K562 (cell line): ENCODE measurements around the gene KRT1. TPM values are rescaled to one million over a fixed set of nuclear protein-coding genes. Genes with fewer than 3 reads are reported as not detected.

Experiments used
- ATAC-seq: fragments of 200-7000 bp; cut with Tn5 transposase; 3 replicates; pipeline ENCODE4 v1.9.1; 2020; ENCODE audit warnings: moderate library complexity
- BruUV-seq: library from RNA; stranded (reverse); fragments of 400-500 nt; replicated peaks from 2 replicates; lab custom pipeline; 2021; lab: Mats Ljungman, UMichigan
- CTCF ChIA-PET: fragments of 300-600 bp; formaldehyde crosslinking; extraction: SDS; loops from one replicate; lab custom pipeline; 2021; ENCODE audit warnings: low intra/inter-chr PET ratio; lab: Yijun Ruan, JAX
- POLR2A ChIA-PET: fragments of 300-600, 350-650 bp; sonication (Branson Sonifier 250); formaldehyde crosslinking; extraction: SDS; loops from one replicate; lab custom pipeline; 2021; ENCODE audit warnings: antibody characterized with exemption, inconsistent platforms; lab: Yijun Ruan, JAX
- DNase-seq, 4 experiments: peaks; one replicate each; pipeline versions ENCODE4 v3.0.0 to v3.0.0-alpha.2; 2011 to 2018; ENCODE audit warnings: low spot score in 3 of 4, mixed read lengths in 3 of 4; ENCODE audit errors: extremely low read depth in 1 of 4
- FAIRE-seq: peaks from 2 replicates; lab custom pipeline; 2011; peaks lifted over from hg19 to GRCh38; lab: Jason Lieb, UNC
- H2AFZ ChIP-seq: 2 replicates; pipeline ENCODE4 v1.6.0; 2011; ENCODE audit warnings: low read depth, low read length, control low read depth, inconsistent platforms
- H3K27ac ChIP-seq: fragments of 200-600 bp; 3 replicates; pipeline ENCODE4 v1.8.0; 2011; ENCODE audit warnings: low read depth, mild to moderate bottlenecking, control low read depth, inconsistent platforms, low read length, moderate library complexity, mixed read lengths; ENCODE audit errors: extremely low read depth
- H3K27me3 ChIP-seq, 2 experiments: fragments of 300-600 bp in 1 of 2; 2 replicates in 1 of 2; 3 replicates in 1 of 2; pipeline versions ENCODE4 v1.6.0 to v1.8.0; 2011; ENCODE audit warnings: inconsistent platforms in 2 of 2, low read length in 2 of 2, mild to moderate bottlenecking in 1 of 2, mixed read lengths in 1 of 2, moderate library complexity in 1 of 2; ENCODE audit not compliant: control insufficient read depth in 2 of 2, insufficient read depth in 2 of 2
- H3K36me3 ChIP-seq: fragments of 300-600 bp; 3 replicates; pipeline ENCODE4 v1.8.0; 2011; ENCODE audit warnings: mild to moderate bottlenecking, low read length, inconsistent platforms; ENCODE audit not compliant: control insufficient read depth, insufficient read depth
- H3K4me1 ChIP-seq, 2 experiments: fragments of 200-600 bp in 1 of 2; replicated peaks in 1 of 2; 2 replicates in 1 of 2; 3 replicates in 1 of 2; pipeline versions ENCODE4 v1.5.1 to v1.8.0; 2011; ENCODE audit warnings: inconsistent platforms in 2 of 2, low read length in 2 of 2, mild to moderate bottlenecking in 1 of 2, mixed read lengths in 1 of 2, moderate library complexity in 1 of 2; ENCODE audit not compliant: control insufficient read depth in 2 of 2, insufficient read depth in 2 of 2
- H3K4me2 ChIP-seq: 2 replicates; pipeline ENCODE4 v1.6.1; 2011; ENCODE audit warnings: low read length, control low read depth, inconsistent platforms, mixed read lengths; ENCODE audit not compliant: insufficient read depth
- H3K4me3 ChIP-seq: fragments of 200-600 bp; sonication (generic), shearing (Covaris generic); 2 replicates; pipeline ENCODE4 v1.5.1; 2016; ENCODE audit warnings: control low read depth, inconsistent platforms
- H3K79me2 ChIP-seq: fragments of 200-600 bp; 3 replicates; pipeline ENCODE4 v1.8.0; 2011; ENCODE audit warnings: low read length, inconsistent platforms; ENCODE audit not compliant: control insufficient read depth, insufficient read depth
- H3K9ac ChIP-seq, 2 experiments: 2 replicates each; pipeline versions ENCODE4 v1.6.0 to v1.6.1; 2011; ENCODE audit warnings: low read depth in 2 of 2, low read length in 2 of 2, control low read depth in 1 of 2, inconsistent platforms in 1 of 2, mild to moderate bottlenecking in 1 of 2, mixed read lengths in 1 of 2; ENCODE audit not compliant: insufficient read depth in 1 of 2
- H3K9me1 ChIP-seq: one replicate; pipeline ENCODE4 v1.6.0; 2011; ENCODE audit warnings: inconsistent platforms, mild to moderate bottlenecking, low read length, moderate library complexity; ENCODE audit not compliant: control insufficient read depth, insufficient read depth
- H3K9me3 ChIP-seq: replicated peaks from 2 replicates; pipeline ENCODE4 v1.5.1; 2011; ENCODE audit warnings: low read depth, low read length, inconsistent platforms; ENCODE audit not compliant: control insufficient read depth, insufficient read depth
- H4K20me1 ChIP-seq: replicated peaks from 2 replicates; pipeline ENCODE4 v1.6.1; 2011; ENCODE audit warnings: low read length, inconsistent platforms, mixed read lengths; ENCODE audit not compliant: control insufficient read depth, insufficient read depth
- BRF2 ChIP-seq: IDR thresholded peaks from 3 replicates; pipeline ENCODE4 v1.6.1; 2011; ENCODE audit warnings: borderline replicate concordance, mild to moderate bottlenecking; ENCODE audit not compliant: insufficient read length, insufficient read depth
- MGA ChIP-seq: fragments of 450-650 bp; IDR thresholded peaks from 2 replicates; pipeline ENCODE4 v1.6.1; 2016; ENCODE audit warnings: mild to moderate bottlenecking, moderate library complexity
- ZFP30 ChIP-seq: fragments of 250-450 bp; sonication (Bioruptor Pico); IDR thresholded peaks from 2 replicates; pipeline ENCODE4 v1.8.0; 2022; ENCODE audit warnings: moderate library complexity, mild to moderate bottlenecking, inconsistent platforms, borderline replicate concordance
- ZNF263 ChIP-seq: sonication (generic); formaldehyde crosslinking; IDR thresholded peaks from 2 replicates; pipeline ENCODE4 v1.8.0; 2022; ENCODE audit warnings: mild to moderate bottlenecking, missing genetic modification reagents, borderline replicate concordance
- WGBS: fragments of 100-300 bp; shearing (Covaris generic); methylation state at CpG from one replicate; pipeline ENCODE4 v1.1.6; 2016; ENCODE audit warnings: low coverage, mixed read lengths; ENCODE audit not compliant: insufficient coverage; ENCODE audit errors: missing lambda C conversion rate; 5-methylcytosine and 5-hydroxymethylcytosine counted together
- in situ Hi-C: fragments of 300-500 bp; cut with MboI; formaldehyde crosslinking; loops from 4 replicates; pipeline ENCODE4 v1.15.0; 2018; ENCODE audit warnings: inconsistent platforms, mixed read lengths
- intact Hi-C: fragments of 100-400 bp; cut with micrococcal nuclease; formaldehyde crosslinking; loops from 2 replicates; pipeline ENCODE4 v1.14.2; 2022
- polyA plus RNA-seq, 8 experiments: library from polyadenylated mRNA; depleted of rRNA in 4 of 8; stranded (reverse) in 5 of 8; unstranded in 3 of 8; fragments of >200 nt; fragmentation: Nextera tagmentation in 2 of 8; fragmentation: Illumina TruSeq in 1 of 8; extraction: Ambion mirVana in 2 of 8; extraction: Trizol in 1 of 8; gene quantifications; 2 replicates each; pipeline versions ENCODE4 v1.2.1 to v1.2.3, GENCODE V29; 2011 to 2014; ENCODE audit warnings: inconsistent platforms in 1 of 8, missing spikeins in 1 of 8
- total RNA-seq, 7 experiments: library from RNA; depleted of rRNA in 6 of 7; stranded (reverse); fragments of >200 nt in 6 of 7; fragmentation: Illumina TruSeq in 2 of 7; extraction: Trizol in 2 of 7; gene quantifications; 2 replicates each; pipeline versions ENCODE4 v1.2.1 to v1.2.3, GENCODE V29; 2011 to 2021; ENCODE audit warnings: low replicate concordance in 1 of 7
- TF ChIP-seq, protein P1 (sequence below): fragments of 450-650 bp; IDR thresholded peaks from 2 replicates; pipeline ENCODE4 v1.7.0; 2016; ENCODE audit warnings: borderline replicate concordance

The KRT1 gene
- total and polyA plus RNA-seq, 9 of the 15 experiments (the other 6 are each of a cell fraction or from before 2014, with no cell fraction given) = 0.18 TPM; not detected in 8

DNA sequence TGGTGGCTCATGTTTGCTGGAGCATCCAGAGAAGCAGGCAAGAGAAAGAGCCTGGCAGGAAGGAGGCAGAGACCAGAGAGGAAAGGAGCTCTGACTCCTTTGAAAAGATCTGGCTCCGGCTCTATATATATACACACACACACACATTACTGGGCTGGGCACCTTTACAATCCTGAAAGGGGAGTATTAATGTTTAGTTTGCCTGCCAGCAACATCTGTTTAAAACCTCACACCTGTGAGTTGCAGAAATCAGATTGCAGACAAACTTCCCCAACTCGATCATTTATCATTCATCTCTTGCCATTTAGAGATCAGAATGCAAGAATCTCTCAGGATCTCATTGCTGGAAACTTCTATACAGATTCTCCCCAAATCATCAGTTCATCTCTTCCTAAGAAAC is 23.2 kb upstream of the KRT1 start, which contains the start of gene KRT77:
Gene KRT77, minus strand, starts transcription at position 101 of the 400 bp plus-strand sequence. Its CDS starts 90 bp downstream, at position 11.
- intact Hi-C loops (no loop called here), in situ Hi-C loops (no loop called here)
- H2AFZ ChIP-seq = no peak within 1 kb of the TSS
- peaks cover 4 to 45% of the 10 kb centered on the region in 2 experiments; a peak in 4 of 5 replicates for H3K27me3 ChIP-seq
- DNase-seq (no peak), ATAC-seq (no peak), FAIRE-seq (no peak)
- no peaks in the 10 kb centered on the region for H3K9me3 ChIP-seq
- H3K79me2 ChIP-seq = no peaks in the 10 kb centered on the region
- no peak within 1 kb of the TSS for H3K4me2 ChIP-seq
- H3K27ac ChIP-seq = no peak within 1 kb of the TSS
- H3K9ac ChIP-seq = no peak within 1 kb of the TSS
- no TSS peak for BruUV-seq
- H3K4me3 ChIP-seq = no peak within 1 kb of the TSS
- 0% methylated on average over 2 of the region's 2 CpGs for WGBS
- CTCF ChIA-PET = no interaction called here
- peaks cover 11 to 12% of the 10 kb centered on the region in 2 experiments; a peak in 3 of 5 replicates for H3K4me1 ChIP-seq
- POLR2A ChIA-PET = interaction anchor here (0.7 kb wide), 1 partner anchor 29 kb away, joined by 3 read pairs; no protein-coding TSS in a partner anchor
- H4K20me1 ChIP-seq = 0 out of 2 replicates have a peak, but pooled peaks cover 5% of the 10 kb centered on the region
- H3K36me3 ChIP-seq = no peaks in the 10 kb centered on the region
- H3K9me1 ChIP-seq = no peaks in the 10 kb centered on the region
- no peak for TF ChIP-seq ZFP30 (CRISPR knock-in tag)
- TF ChIP-seq MGA = no peak
- TF ChIP-seq ZNF263 (CRISPR knock-in tag) = no peak
- TF ChIP-seq BRF2 = no peak
- TF ChIP-seq, protein P1, sequence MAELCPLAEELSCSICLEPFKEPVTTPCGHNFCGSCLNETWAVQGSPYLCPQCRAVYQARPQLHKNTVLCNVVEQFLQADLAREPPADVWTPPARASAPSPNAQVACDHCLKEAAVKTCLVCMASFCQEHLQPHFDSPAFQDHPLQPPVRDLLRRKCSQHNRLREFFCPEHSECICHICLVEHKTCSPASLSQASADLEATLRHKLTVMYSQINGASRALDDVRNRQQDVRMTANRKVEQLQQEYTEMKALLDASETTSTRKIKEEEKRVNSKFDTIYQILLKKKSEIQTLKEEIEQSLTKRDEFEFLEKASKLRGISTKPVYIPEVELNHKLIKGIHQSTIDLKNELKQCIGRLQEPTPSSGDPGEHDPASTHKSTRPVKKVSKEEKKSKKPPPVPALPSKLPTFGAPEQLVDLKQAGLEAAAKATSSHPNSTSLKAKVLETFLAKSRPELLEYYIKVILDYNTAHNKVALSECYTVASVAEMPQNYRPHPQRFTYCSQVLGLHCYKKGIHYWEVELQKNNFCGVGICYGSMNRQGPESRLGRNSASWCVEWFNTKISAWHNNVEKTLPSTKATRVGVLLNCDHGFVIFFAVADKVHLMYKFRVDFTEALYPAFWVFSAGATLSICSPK = no peak
